Uterus (tissue), 4 donors: ENCODE data around the gene RIMOC1. TPM values are rescaled to one million over a fixed set of nuclear protein-coding genes. Genes with fewer than 3 reads are reported as not detected.

ENCODE experiments used
- DNase-seq, 2 donors: peaks; one replicate each; pipeline ENCODE4 v3.0.0-alpha.2; 2019 to 2020
- H3K27ac ChIP-seq, 2 donors: fragments of 200-600 bp; sonication (generic); 1 replicate in 1 of 2; 2 replicates in 1 of 2; pipeline ENCODE4 v1.5.1; 2016 to 2018
- H3K27me3 ChIP-seq, 2 donors: fragments of 200-600 bp; sonication (generic); one replicate each; pipeline ENCODE4 v1.5.1; 2018 to 2019; ENCODE audit warnings: control low read depth in 1 of 2
- H3K36me3 ChIP-seq, 2 donors: fragments of 200-600 bp; sonication (generic); one replicate each; pipeline ENCODE4 v1.5.1; 2019; ENCODE audit warnings: control low read depth in 1 of 2
- H3K4me1 ChIP-seq, 2 donors: fragments of 200-600 bp; sonication (generic); one replicate each; pipeline ENCODE4 v1.5.1; 2018 to 2019; ENCODE audit warnings: control low read depth in 1 of 2
- H3K4me3 ChIP-seq, 2 donors: fragments of 200-600 bp; sonication (generic); 1 replicate in 1 of 2; 2 replicates in 1 of 2; pipeline ENCODE4 v1.5.1; 2018 to 2019; ENCODE audit warnings: mild to moderate bottlenecking in 1 of 2
- H3K9me3 ChIP-seq, 2 donors: fragments of 200-600 bp; sonication (generic); one replicate each; pipeline ENCODE4 v1.5.1; 2019; ENCODE audit warnings: control low read depth in 1 of 2
- POLR2A ChIP-seq, 2 donors: fragments of 450-650 bp; IDR thresholded peaks; one replicate each; pipeline ENCODE4 v1.6.1; 2016; ENCODE audit warnings: antibody characterized with exemption in 2 of 2, mild to moderate bottlenecking in 1 of 2, moderate library complexity in 1 of 2
- intact Hi-C: fragments of 100-400 bp; cut with DNase I; formaldehyde crosslinking; loops from one replicate; pipeline ENCODE4 v1.15.1; 2023; ENCODE audit warnings: low total_unique reads
- total RNA-seq, 4 donors: library from RNA; depleted of rRNA in 3 of 4; stranded (reverse); fragments of >200 nt in 3 of 4; gene quantifications; one replicate each; pipeline versions ENCODE4 v1.1.0 to v1.2.4, GENCODE V29; 2014 to 2023
- TF ChIP-seq, protein P1 (sequence below), 4 experiments: fragments of 200-600 bp in 2 of 4; fragments of 450-650 bp in 2 of 4; sonication (generic) in 2 of 4; IDR thresholded peaks; one replicate each; pipeline ENCODE4 v1.5.1; 2016 to 2019; ENCODE audit warnings: antibody characterized with exemption in 4 of 4, mild to moderate bottlenecking in 2 of 4, moderate library complexity in 1 of 4
- donor health status: DM: yes; HTN: yes; CAD: no.

The RIMOC1 gene
- total RNA-seq, 4 donors from 2014 or later = 9.2 to 23.8 (median 22.6) TPM

DNA sequence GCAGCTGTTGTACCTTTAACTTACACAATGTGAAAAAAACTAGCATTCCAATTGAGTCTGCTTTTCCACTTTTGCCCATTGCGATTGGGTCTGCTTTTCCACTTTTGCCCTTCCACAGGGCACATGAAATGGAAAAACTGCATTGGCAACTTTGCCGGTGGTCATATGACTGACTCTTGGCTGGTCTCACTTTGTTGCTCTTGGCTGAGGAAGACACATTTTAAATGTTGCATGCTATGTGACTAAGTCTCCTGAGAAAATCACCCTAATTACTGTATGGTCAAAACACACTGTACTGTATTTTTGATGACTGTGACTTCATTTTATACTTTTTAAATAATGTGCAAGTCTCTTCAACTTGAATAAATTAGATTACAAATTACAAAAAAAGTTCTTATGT, 32.3 kb upstream of the RIMOC1 start:
- intact Hi-C loops = no loop called here
- Histone ChIP-seq H3K27ac (no peak overlapping the region), H3K9me3 (no peaks in the 10 kb centered on the region), H3K4me1 (no peaks in the 10 kb centered on the region), H3K36me3 (no peaks in the 10 kb centered on the region), H3K4me3 (no peak overlapping the region), H3K27me3 (no peaks in the 10 kb centered on the region)
- TF ChIP-seq POLR2A (IDR thresholded peaks at IDR 0.05) = no peak
- TF ChIP-seq, protein P1, sequence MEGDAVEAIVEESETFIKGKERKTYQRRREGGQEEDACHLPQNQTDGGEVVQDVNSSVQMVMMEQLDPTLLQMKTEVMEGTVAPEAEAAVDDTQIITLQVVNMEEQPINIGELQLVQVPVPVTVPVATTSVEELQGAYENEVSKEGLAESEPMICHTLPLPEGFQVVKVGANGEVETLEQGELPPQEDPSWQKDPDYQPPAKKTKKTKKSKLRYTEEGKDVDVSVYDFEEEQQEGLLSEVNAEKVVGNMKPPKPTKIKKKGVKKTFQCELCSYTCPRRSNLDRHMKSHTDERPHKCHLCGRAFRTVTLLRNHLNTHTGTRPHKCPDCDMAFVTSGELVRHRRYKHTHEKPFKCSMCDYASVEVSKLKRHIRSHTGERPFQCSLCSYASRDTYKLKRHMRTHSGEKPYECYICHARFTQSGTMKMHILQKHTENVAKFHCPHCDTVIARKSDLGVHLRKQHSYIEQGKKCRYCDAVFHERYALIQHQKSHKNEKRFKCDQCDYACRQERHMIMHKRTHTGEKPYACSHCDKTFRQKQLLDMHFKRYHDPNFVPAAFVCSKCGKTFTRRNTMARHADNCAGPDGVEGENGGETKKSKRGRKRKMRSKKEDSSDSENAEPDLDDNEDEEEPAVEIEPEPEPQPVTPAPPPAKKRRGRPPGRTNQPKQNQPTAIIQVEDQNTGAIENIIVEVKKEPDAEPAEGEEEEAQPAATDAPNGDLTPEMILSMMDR (IDR thresholded peaks at IDR 0.05) = no peak
- peak; percentile 22 to 29 for DNase-seq

DNA sequence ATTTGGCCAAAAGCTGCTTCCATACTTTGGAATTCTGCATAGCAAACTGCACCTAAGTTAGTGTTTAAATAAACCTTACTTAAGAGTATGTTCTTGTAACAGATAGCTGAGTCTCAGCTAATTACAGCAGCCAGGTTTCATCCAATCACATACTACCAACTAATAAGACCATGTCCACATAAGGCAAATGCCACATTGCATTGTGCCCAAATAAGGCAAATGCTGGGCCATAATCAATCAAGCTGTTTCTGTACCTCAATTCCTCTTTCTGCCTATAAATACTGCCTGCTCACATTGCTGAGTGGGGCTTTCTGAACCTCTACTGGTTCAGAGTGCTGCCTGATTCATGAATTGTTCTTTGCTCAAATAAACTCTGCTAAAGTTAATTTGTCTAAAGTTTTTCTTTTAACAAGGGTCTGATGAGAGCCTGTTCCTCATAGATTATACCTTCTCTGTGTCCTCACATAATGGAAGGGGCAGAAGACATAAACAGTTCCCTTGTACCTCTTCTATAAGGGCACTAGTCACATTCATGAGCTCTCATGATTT, 29.6 kb upstream of the RIMOC1 start:
- H3K4me3 ChIP-seq = no peak overlapping the region
- H3K4me1 ChIP-seq = no peaks in the 10 kb centered on the region
- no peak overlapping the region for H3K27ac ChIP-seq
- DNase-seq = no peak
- TF ChIP-seq, protein P1 (IDR thresholded peaks at IDR 0.05) = no peak
- TF ChIP-seq POLR2A (IDR thresholded peaks at IDR 0.05) = no peak
- no peaks in the 10 kb centered on the region for H3K9me3 ChIP-seq
- H3K27me3 ChIP-seq = no peaks in the 10 kb centered on the region
- intact Hi-C loops = no loop called here
- no peaks in the 10 kb centered on the region for H3K36me3 ChIP-seq

DNA sequence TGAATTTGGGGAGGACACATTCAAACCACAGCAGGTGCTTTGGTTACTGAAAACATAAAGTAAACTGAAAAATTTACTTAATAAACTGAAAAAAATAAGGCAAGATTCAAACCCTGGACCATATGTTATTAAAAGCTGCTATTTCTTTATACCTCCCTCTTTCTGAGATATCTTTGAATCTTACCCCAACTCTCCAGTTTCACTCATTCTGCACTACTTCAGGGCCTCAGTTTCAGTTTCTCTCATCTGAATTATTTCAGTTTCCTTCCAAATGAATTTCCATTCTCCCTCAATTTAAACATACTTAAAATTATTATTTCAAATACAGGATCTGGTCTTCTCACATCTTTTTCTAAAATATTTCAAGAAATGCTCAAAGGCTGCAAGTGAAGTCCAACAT, 29.0 kb upstream of the RIMOC1 start:
- Histone ChIP-seq H3K36me3 (no peaks in the 10 kb centered on the region), H3K27ac (no peak overlapping the region), H3K9me3 (no peaks in the 10 kb centered on the region), H3K27me3 (no peaks in the 10 kb centered on the region), H3K4me3 (no peak overlapping the region), H3K4me1 (no peaks in the 10 kb centered on the region)
- intact Hi-C loops = no loop called here
- DNase-seq = no peak
- TF ChIP-seq, protein P1 (IDR thresholded peaks at IDR 0.05) = no peak
- no peak for TF ChIP-seq POLR2A (IDR thresholded peaks at IDR 0.05)

- no peak overlapping the region for H3K4me3 ChIP-seq
- no peaks in the 10 kb centered on the region for H3K36me3 ChIP-seq
- no peaks in the 10 kb centered on the region for H3K27me3 ChIP-seq
- intact Hi-C loops = no loop called here
- no peaks in the 10 kb centered on the region for H3K9me3 ChIP-seq
- TF ChIP-seq POLR2A (IDR thresholded peaks at IDR 0.05) = no peak
- TF ChIP-seq, protein P1 (IDR thresholded peaks at IDR 0.05) = no peak
- no peak for DNase-seq
- H3K27ac ChIP-seq = no peak overlapping the region
- no peaks in the 10 kb centered on the region for H3K4me1 ChIP-seq
These were observed 27.5 kb upstream of the RIMOC1 start for GRCh38 chr5:41876678-41877077.

GRCh38 chr5:41877408-41877807, 26.7 kb upstream of the RIMOC1 start:
- DNase-seq = no peak
- no peaks in the 10 kb centered on the region for H3K36me3 ChIP-seq
- H3K9me3 ChIP-seq = no peaks in the 10 kb centered on the region
- no peak overlapping the region for H3K27ac ChIP-seq
- no peaks in the 10 kb centered on the region for H3K27me3 ChIP-seq
- intact Hi-C loops = no loop called here
- TF ChIP-seq, protein P1 (IDR thresholded peaks at IDR 0.05) = no peak
- TF ChIP-seq POLR2A (IDR thresholded peaks at IDR 0.05) = no peak
- no peak overlapping the region for H3K4me3 ChIP-seq
- no peaks in the 10 kb centered on the region for H3K4me1 ChIP-seq
